H1 (cell line): Measurements from ENCODE around the gene SUSD1. TPM values are rescaled to one million over a fixed set of nuclear protein-coding genes. Genes with fewer than 3 reads are reported as not detected.

ENCODE experiments used
- CTCF ChIA-PET: fragments of 300-600 bp; sonication (Branson Sonifier 250); formaldehyde crosslinking; loops from one replicate; lab custom pipeline; 2021; ENCODE audit not compliant: partially characterized antibody; lab: Charles Lee
- POLR2A ChIA-PET: fragments of 300-600 bp; sonication (Branson Sonifier 250); formaldehyde crosslinking; loops from one replicate; lab custom pipeline; 2021; ENCODE audit warnings: inconsistent platforms; ENCODE audit not compliant: partially characterized antibody; lab: Charles Lee
- DNase-seq, 2 experiments: peaks; one replicate each; pipeline versions ENCODE4 v3.0.0 to v3.0.0-alpha.2; 2010 to 2022; ENCODE audit warnings: low spot score in 2 of 2, low read depth in 1 of 2, mixed read lengths in 1 of 2
- FAIRE-seq: peaks from 2 replicates; lab custom pipeline; 2011; peaks lifted over from hg19 to GRCh38; lab: Jason Lieb, UNC
- H2AFZ ChIP-seq: 2 replicates; pipeline ENCODE4 v1.8.1; 2012; ENCODE audit warnings: low read length, inconsistent platforms
- H2AK5ac ChIP-seq: 2 replicates; pipeline ENCODE4 v1.6.1; 2013; ENCODE audit warnings: low read depth, low read length
- H2BK120ac ChIP-seq: replicated peaks from 2 replicates; pipeline ENCODE3; 2013; ENCODE audit warnings: low read depth, low read length, inconsistent platforms
- H2BK12ac ChIP-seq: 2 replicates; pipeline ENCODE4 v1.6.1; 2013; ENCODE audit warnings: low read depth, low read length
- H2BK15ac ChIP-seq: 2 replicates; pipeline ENCODE4 v1.6.1; 2013; ENCODE audit warnings: low read length
- H2BK20ac ChIP-seq: 2 replicates; pipeline ENCODE4 v1.6.1; 2013; ENCODE audit warnings: low read length
- H2BK5ac ChIP-seq: 2 replicates; pipeline ENCODE4 v1.6.1; 2013; ENCODE audit warnings: low read depth, low read length
- H3K14ac ChIP-seq: 2 replicates; pipeline ENCODE4 v1.6.1; 2013; ENCODE audit warnings: inconsistent platforms; ENCODE audit not compliant: insufficient read length
- H3K18ac ChIP-seq: 2 replicates; pipeline ENCODE4 v1.6.1; 2013; ENCODE audit warnings: low read length; ENCODE audit errors: extremely low read depth
- H3K23ac ChIP-seq: 2 replicates; pipeline ENCODE4 v1.6.1; 2013; ENCODE audit warnings: inconsistent platforms; ENCODE audit not compliant: insufficient read length
- H3K23me2 ChIP-seq: 2 replicates; pipeline ENCODE4 v1.6.1; 2013; ENCODE audit warnings: low read depth, low read length
- H3K27ac ChIP-seq: 2 replicates; pipeline ENCODE4 v1.6.1; 2011; ENCODE audit warnings: low read depth, low read length, inconsistent platforms
- H3K27me3 ChIP-seq, 4 experiments: replicated peaks in 1 of 4; 1 replicate in 1 of 4; 2 replicates in 3 of 4; pipeline versions ENCODE4 v1.6.1 to v1.8.1; 2011 to 2013; ENCODE audit warnings: low read length in 3 of 4, mild to moderate bottlenecking in 3 of 4, inconsistent platforms in 2 of 4, mixed read lengths in 2 of 4, moderate library complexity in 1 of 4; ENCODE audit not compliant: control insufficient read depth in 3 of 4, insufficient read depth in 3 of 4; ENCODE audit errors: extremely low read depth in 1 of 4
- H3K36me3 ChIP-seq, 4 experiments: 2 replicates each; pipeline versions ENCODE4 v1.6.1 to v1.8.1; 2011 to 2013; ENCODE audit warnings: mild to moderate bottlenecking in 4 of 4, low read length in 3 of 4, moderate library complexity in 2 of 4, control low read depth in 1 of 4, inconsistent platforms in 1 of 4; ENCODE audit not compliant: insufficient read depth in 4 of 4, control insufficient read depth in 2 of 4
- H3K4ac ChIP-seq: replicated peaks from 2 replicates; pipeline ENCODE3; 2013; ENCODE audit warnings: low read length, low read depth, mixed read lengths, inconsistent platforms; ENCODE audit not compliant: insufficient read length
- H3K4me1 ChIP-seq, 4 experiments: replicated peaks in 1 of 4; 1 replicate in 1 of 4; 2 replicates in 3 of 4; pipeline versions ENCODE4 v1.6.1 to v1.8.1; 2011 to 2013; ENCODE audit warnings: low read length in 3 of 4, inconsistent platforms in 2 of 4, mixed read lengths in 1 of 4; ENCODE audit not compliant: insufficient read depth in 4 of 4, control insufficient read depth in 3 of 4
- H3K4me2 ChIP-seq, 2 experiments: 2 replicates each; pipeline versions ENCODE4 v1.6.1 to v1.8.1; 2011 to 2013; ENCODE audit warnings: low read depth in 2 of 2, low read length in 2 of 2, control low read depth in 1 of 2, inconsistent platforms in 1 of 2, mild to moderate bottlenecking in 1 of 2; ENCODE audit not compliant: insufficient read depth in 1 of 2
- H3K4me3 ChIP-seq, 4 experiments: fragments of 200-600, 300-600 bp in 1 of 4; sonication (generic), shearing (Covaris generic), sonication (Bioruptor Twin) in 1 of 4; 2 replicates each; pipeline versions ENCODE4 v1.5.1 to v1.8.1; 2011 to 2016; ENCODE audit warnings: low read length in 4 of 4, low read depth in 3 of 4, control low read depth in 2 of 4, inconsistent platforms in 2 of 4, mild to moderate bottlenecking in 2 of 4, mixed read lengths in 1 of 4, moderate library complexity in 1 of 4; ENCODE audit not compliant: insufficient read depth in 2 of 4; ENCODE audit errors: extremely low read depth in 1 of 4
- H3K56ac ChIP-seq: replicated peaks from 2 replicates; pipeline ENCODE3; 2013; ENCODE audit warnings: low read depth, mild to moderate bottlenecking, mixed read lengths, low read length, inconsistent platforms; ENCODE audit not compliant: insufficient read length
- H3K79me1 ChIP-seq: 2 replicates; pipeline ENCODE4 v1.6.1; 2013; ENCODE audit warnings: low read depth, low read length, control low read depth
- H3K79me2 ChIP-seq, 2 experiments: 2 replicates each; pipeline versions ENCODE4 v1.6.1 to v1.8.1; 2012 to 2013; ENCODE audit warnings: low read length in 2 of 2, mild to moderate bottlenecking in 2 of 2, inconsistent platforms in 1 of 2; ENCODE audit not compliant: insufficient read depth in 2 of 2, control insufficient read depth in 1 of 2
- H3K9ac ChIP-seq, 4 experiments: replicated peaks in 1 of 4; 1 replicate in 1 of 4; 2 replicates in 3 of 4; pipeline versions ENCODE4 v1.6.1 to v1.8.1; 2011 to 2013; ENCODE audit warnings: low read depth in 3 of 4, low read length in 3 of 4, control low read depth in 2 of 4, mild to moderate bottlenecking in 2 of 4, moderate library complexity in 2 of 4, inconsistent platforms in 1 of 4; ENCODE audit errors: extremely low read depth in 1 of 4
- H3K9me3 ChIP-seq, 2 experiments: 2 replicates each; pipeline versions ENCODE4 v1.6.1 to v1.8.1; 2012 to 2013; ENCODE audit warnings: mild to moderate bottlenecking in 2 of 2, moderate library complexity in 2 of 2, control low read depth in 1 of 2, inconsistent platforms in 1 of 2, low read depth in 1 of 2, low read length in 1 of 2, mixed read lengths in 1 of 2; ENCODE audit not compliant: insufficient read depth in 2 of 2
- H4K20me1 ChIP-seq, 2 experiments: replicated peaks in 1 of 2; 2 replicates each; pipeline versions ENCODE3 to v1.8.1; 2011 to 2013; ENCODE audit warnings: inconsistent platforms in 2 of 2, low read length in 2 of 2, mild to moderate bottlenecking in 1 of 2; ENCODE audit not compliant: insufficient read depth in 2 of 2, control insufficient read depth in 1 of 2
- H4K5ac ChIP-seq: 2 replicates; pipeline ENCODE4 v1.6.1; 2013; ENCODE audit warnings: low read length, low read depth, mixed read lengths, inconsistent platforms; ENCODE audit not compliant: insufficient read length
- H4K8ac ChIP-seq: 2 replicates; pipeline ENCODE4 v1.8.0; 2013; ENCODE audit warnings: mild to moderate bottlenecking, moderate library complexity, low read length, inconsistent platforms; ENCODE audit not compliant: insufficient read depth; ENCODE audit errors: extremely low read depth
- H4K91ac ChIP-seq: replicated peaks from 2 replicates; pipeline ENCODE3; 2013; ENCODE audit warnings: low read length, mixed read lengths, inconsistent platforms; ENCODE audit not compliant: insufficient read length
- FOSL1 ChIP-seq: IDR thresholded peaks from 2 replicates; pipeline ENCODE4 v1.6.1; 2011; ENCODE audit warnings: mild to moderate bottlenecking, low read depth, low read length, moderate library complexity; ENCODE audit not compliant: insufficient read depth
- GTF2F1 ChIP-seq: IDR thresholded peaks from 2 replicates; pipeline ENCODE4 v1.6.1; 2012; ENCODE audit warnings: low read depth, low read length, improper control_type of control experiment, borderline replicate concordance
- JUN ChIP-seq: IDR thresholded peaks from 2 replicates; pipeline ENCODE4 v1.6.1; 2011; ENCODE audit warnings: low read depth, mild to moderate bottlenecking, improper control_type of control experiment, low read length
- JUND ChIP-seq: IDR thresholded peaks from 2 replicates; pipeline ENCODE4 v1.6.1; 2011; ENCODE audit warnings: mild to moderate bottlenecking, improper control_type of control experiment, low read length
- KDM1A ChIP-seq: fragments of 200-600, 300-600 bp; sonication (generic); IDR thresholded peaks from 2 replicates; pipeline ENCODE4 v1.7.1; 2016; ENCODE audit warnings: mild to moderate bottlenecking, low read length, borderline replicate concordance
- MAFK ChIP-seq: IDR thresholded peaks from 2 replicates; pipeline ENCODE4 v1.6.1; 2012; ENCODE audit warnings: low read depth, mild to moderate bottlenecking, improper control_type of control experiment, low read length
- SIX5 ChIP-seq: IDR thresholded peaks from 2 replicates; pipeline ENCODE4 v1.6.1; 2011; ENCODE audit warnings: mild to moderate bottlenecking, low read depth, low read length
- SP1 ChIP-seq: IDR thresholded peaks from 2 replicates; pipeline ENCODE4 v1.6.1; 2011; ENCODE audit warnings: low read depth, low read length
- SP4 ChIP-seq: IDR thresholded peaks from 2 replicates; pipeline ENCODE4 v1.6.1; 2012; ENCODE audit warnings: low read length, inconsistent platforms
- SRF ChIP-seq: IDR thresholded peaks from 2 replicates; pipeline ENCODE4 v1.6.1; 2011; ENCODE audit warnings: mild to moderate bottlenecking, low read depth, low read length, moderate library complexity
- TEAD4 ChIP-seq: IDR thresholded peaks from 2 replicates; pipeline ENCODE4 v1.6.1; 2012; ENCODE audit warnings: low read depth, low read length, inconsistent platforms, mixed read lengths
- WGBS, 2 experiments: shearing (Covaris generic) in 1 of 2; methylation state at CpG; one replicate each; pipeline versions ENCODE4 v1.1.6 to v1.1.7; 2013 to 2015; ENCODE audit warnings: low lambda C conversion rate in 2 of 2, mixed read lengths in 2 of 2, inconsistent platforms in 1 of 2, low coverage in 1 of 2, missing lambda C conversion rate in 1 of 2; ENCODE audit not compliant: insufficient replicate concordance in 2 of 2, insufficient coverage in 1 of 2, insufficient read length in 1 of 2; ENCODE audit errors: extremely low coverage in 1 of 2, missing lambda C conversion rate in 1 of 2; 5-methylcytosine and 5-hydroxymethylcytosine counted together
- polyA plus RNA-seq, 7 experiments: library from polyadenylated mRNA; depleted of rRNA in 3 of 7; stranded (reverse) in 5 of 7; unstranded in 2 of 7; fragments of >200 nt in 5 of 7; fragments of 200-250 nt in 2 of 7; gene quantifications; 1 replicate in 5 of 7; 2 replicates in 1 of 7; 4 replicates in 1 of 7; pipeline versions ENCODE4 v1.2.1 to v1.2.3, GENCODE V29; 2011 to 2013; ENCODE audit warnings: missing spikeins in 2 of 7, mixed read lengths in 2 of 7
- total RNA-seq: library from RNA; stranded (reverse); fragmentation: NEBNext Ultra II Directional; extraction: Animal tissue kit (Norgen Biotek cat#: 25700); gene quantifications from 2 replicates; pipeline ENCODE4 v1.2.1, GENCODE V29; 2021
- TF ChIP-seq, protein P1 (sequence below): IDR thresholded peaks from 2 replicates; pipeline ENCODE4 v1.6.1; 2012; ENCODE audit warnings: low read length, inconsistent platforms

SUSD1 gene
- total and polyA plus RNA-seq, 2 of the 8 experiments (the other 6 are each of a cell fraction or from before 2014, with no cell fraction given), result 2.8 to 7.2 TPM

GRCh38 chr9:112064871-112065270 is 110.2 kb downstream of the SUSD1 start:
- no peak overlapping the region for H3K4me3 ChIP-seq
- POLR2A ChIA-PET, result no interaction called here
- no peak overlapping the region for H3K18ac ChIP-seq
- H2AK5ac ChIP-seq, result no peak overlapping the region
- TF ChIP-seq TEAD4 (no peak), MAFK (no peak), JUND (no peak), KDM1A (no peak), GTF2F1 (no peak), SIX5 (no peak), SRF (no peak), SP4 (no peak), FOSL1 (no peak), SP1 (no peak), JUN (no peak)
- TF ChIP-seq, protein P1, sequence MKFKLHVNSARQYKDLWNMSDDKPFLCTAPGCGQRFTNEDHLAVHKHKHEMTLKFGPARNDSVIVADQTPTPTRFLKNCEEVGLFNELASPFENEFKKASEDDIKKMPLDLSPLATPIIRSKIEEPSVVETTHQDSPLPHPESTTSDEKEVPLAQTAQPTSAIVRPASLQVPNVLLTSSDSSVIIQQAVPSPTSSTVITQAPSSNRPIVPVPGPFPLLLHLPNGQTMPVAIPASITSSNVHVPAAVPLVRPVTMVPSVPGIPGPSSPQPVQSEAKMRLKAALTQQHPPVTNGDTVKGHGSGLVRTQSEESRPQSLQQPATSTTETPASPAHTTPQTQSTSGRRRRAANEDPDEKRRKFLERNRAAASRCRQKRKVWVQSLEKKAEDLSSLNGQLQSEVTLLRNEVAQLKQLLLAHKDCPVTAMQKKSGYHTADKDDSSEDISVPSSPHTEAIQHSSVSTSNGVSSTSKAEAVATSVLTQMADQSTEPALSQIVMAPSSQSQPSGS, result no peak
- CTCF ChIA-PET, result interaction anchor here (1.6 to 2.6 kb wide), 2 partner anchors 10 to 43 kb away, joined by 5 to 10 read pairs; no protein-coding TSS in a partner anchor
- FAIRE-seq (no peak), DNase-seq (no peak)
- no peak overlapping the region for H2BK15ac ChIP-seq
- no peaks in the 10 kb centered on the region for H4K20me1 ChIP-seq
- no peak overlapping the region for H3K56ac ChIP-seq
- H3K23me2 ChIP-seq, result no peaks in the 10 kb centered on the region
- H3K4me1 ChIP-seq, result peaks cover 2 to 9% (median 2%) of the 10 kb centered on the region in 4 experiments; a peak in 5 of 7 replicates
- no peak overlapping the region for H2BK120ac ChIP-seq
- H3K4me2 ChIP-seq, result no peak overlapping the region
- 92% methylated on average over 5 of the region's 5 CpGs; no CpG with 5 or more reads in 1 of the 2 experiments for WGBS, 2 experiments
- H3K14ac ChIP-seq, result no peak overlapping the region
- no peak overlapping the region for H3K9ac ChIP-seq
- no peaks in the 10 kb centered on the region for H3K79me1 ChIP-seq
- H2AFZ ChIP-seq, result no peak overlapping the region
- H4K8ac ChIP-seq, result no peak overlapping the region
- no peak overlapping the region for H3K4ac ChIP-seq
- H3K27me3 ChIP-seq, result no peaks in the 10 kb centered on the region
- H3K27ac ChIP-seq, result no peak overlapping the region
- no peak overlapping the region for H3K23ac ChIP-seq
- H2BK5ac ChIP-seq, result no peak overlapping the region
- no peak overlapping the region for H2BK20ac ChIP-seq
- no peaks in the 10 kb centered on the region for H3K79me2 ChIP-seq
- H2BK12ac ChIP-seq, result no peak overlapping the region
- no peak overlapping the region for H4K91ac ChIP-seq
- peaks cover 4 to 7% of the 10 kb centered on the region in 2 experiments; a peak in 2 of 4 replicates for H3K9me3 ChIP-seq
- no peaks in the 10 kb centered on the region for H3K36me3 ChIP-seq
- no peak overlapping the region for H4K5ac ChIP-seq
